Upper lobe of left lung (tissue), 6 donors: ENCODE data around the gene PDE4C. TPM values are rescaled to one million over a fixed set of nuclear protein-coding genes. Genes with fewer than 3 reads are reported as not detected.

ENCODE experiments used
- ATAC-seq, 2 donors: fragments of 200-7000 bp; cut with Tn5 transposase; one replicate each; pipeline ENCODE4 v1.9.1; 2022; ENCODE audit warnings: mild to moderate bottlenecking in 2 of 2, moderate library complexity in 2 of 2; ENCODE audit not compliant: low FRiP score in 2 of 2
- DNase-seq, 2 donors: peaks; one replicate each; pipeline ENCODE4 v3.0.0-alpha.2; 2019 to 2020
- H3K27ac ChIP-seq, 4 donors: fragments of 200-600 bp; sonication (generic); one replicate each; pipeline ENCODE4 v1.5.1; 2016 to 2019
- H3K27me3 ChIP-seq, 4 donors: fragments of 200-600 bp; sonication (generic); one replicate each; pipeline ENCODE4 v1.5.1; 2017 to 2019
- H3K36me3 ChIP-seq, 4 donors: fragments of 200-600 bp; sonication (generic); one replicate each; pipeline ENCODE4 v1.5.1; 2016 to 2019
- H3K4me1 ChIP-seq, 4 donors: fragments of 200-600 bp; sonication (generic); one replicate each; pipeline ENCODE4 v1.5.1; 2018 to 2019
- H3K4me3 ChIP-seq, 4 donors: fragments of 200-600 bp; sonication (generic); one replicate each; pipeline ENCODE4 v1.5.1; 2017 to 2019; ENCODE audit warnings: mild to moderate bottlenecking in 2 of 4, moderate library complexity in 1 of 4
- H3K9me3 ChIP-seq, 4 donors: fragments of 200-600 bp; sonication (generic); one replicate each; pipeline ENCODE4 v1.5.1; 2018 to 2019
- EP300 ChIP-seq, 4 donors: sonication (generic); formaldehyde crosslinking; IDR thresholded peaks; one replicate each; pipeline ENCODE4 v1.5.1; 2017; ENCODE audit warnings: antibody characterized with exemption in 4 of 4, control low read depth in 2 of 4
- POLR2A ChIP-seq, 4 donors: fragments of 450-650 bp; IDR thresholded peaks; one replicate each; pipeline ENCODE4 v1.5.1; 2016 to 2017; ENCODE audit warnings: antibody characterized with exemption in 4 of 4, mild to moderate bottlenecking in 2 of 4
- POLR2AphosphoS5 ChIP-seq, 2 donors: sonication (generic); formaldehyde crosslinking; IDR thresholded peaks; one replicate each; pipeline ENCODE4 v1.5.1; 2017; ENCODE audit warnings: antibody characterized with exemption in 2 of 2
- WGBS, 2 donors: methylation state at CpG; one replicate each; pipeline ENCODE4 v1.1.5; 2017 to 2018; 5-methylcytosine and 5-hydroxymethylcytosine counted together
- total RNA-seq, 6 donors: library from RNA; depleted of rRNA in 4 of 6; stranded (reverse); fragments of >200 nt in 4 of 6; gene quantifications; one replicate each; pipeline versions ENCODE4 v1.1.0 to v1.2.1, GENCODE V29; 2016 to 2021
- TF ChIP-seq, protein P1 (sequence below), 6 experiments: fragments of 450-650 bp in 4 of 6; fragments of 200-600 bp in 2 of 6; sonication (generic) in 2 of 6; IDR thresholded peaks; one replicate each; pipeline ENCODE4 v1.5.1; 2016 to 2019; ENCODE audit warnings: antibody characterized with exemption in 6 of 6
- donor health status: DM: no; HTN: no; CAD: no; lungs with moderate emphysema.
- donor health status: DM: no; HTN: yes; CAD: no; lungs with severe emphysema.

PDE4C gene
- total RNA-seq, 6 donors from 2014 or later: 6.4 to 479 (median 21.0) TPM

DNA sequence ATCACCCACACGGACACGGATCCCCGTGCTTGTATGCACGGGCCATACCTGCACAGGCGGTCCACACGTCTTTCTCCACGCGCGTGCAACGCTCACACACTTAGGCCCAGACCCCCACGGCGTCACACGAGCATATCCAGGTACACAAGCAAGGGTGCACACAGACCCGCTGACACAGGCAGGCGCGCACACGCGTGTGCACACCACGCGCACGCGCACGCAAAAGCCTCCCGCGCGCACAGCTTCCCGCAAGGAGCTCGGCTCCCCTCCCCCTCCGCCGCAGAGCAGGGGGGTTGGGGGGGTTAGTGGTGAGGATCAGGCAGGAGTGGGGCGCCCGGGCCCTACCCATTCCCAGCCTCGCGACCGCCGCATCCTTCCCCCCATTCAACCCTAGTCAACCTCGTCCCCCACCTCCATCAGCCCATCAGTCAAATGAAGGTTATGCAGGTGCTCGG is 22.8 kb downstream of the PDE4C start:
- WGBS, 2 donors: 0 to 1% methylated on average over 10 of the region's 38 CpGs
- ATAC-seq: no peak
- H3K9me3 ChIP-seq: no peaks in the 10 kb centered on the region
- no peaks in the 10 kb centered on the region for H3K27me3 ChIP-seq
- peaks cover 0 to 10% (median 7%) of the 10 kb centered on the region in 4 donors for H3K36me3 ChIP-seq
- peak overlapping the region in 2 of 4 donors; percentile 62 to 97 for H3K27ac ChIP-seq
- peak overlapping the region; percentile 70 to 90 (median 73) for H3K4me3 ChIP-seq
- peaks cover 15 to 35% (median 21%) of the 10 kb centered on the region in 4 donors for H3K4me1 ChIP-seq
- DNase-seq: peak; percentile 26 to 91
- TF ChIP-seq, protein P1, sequence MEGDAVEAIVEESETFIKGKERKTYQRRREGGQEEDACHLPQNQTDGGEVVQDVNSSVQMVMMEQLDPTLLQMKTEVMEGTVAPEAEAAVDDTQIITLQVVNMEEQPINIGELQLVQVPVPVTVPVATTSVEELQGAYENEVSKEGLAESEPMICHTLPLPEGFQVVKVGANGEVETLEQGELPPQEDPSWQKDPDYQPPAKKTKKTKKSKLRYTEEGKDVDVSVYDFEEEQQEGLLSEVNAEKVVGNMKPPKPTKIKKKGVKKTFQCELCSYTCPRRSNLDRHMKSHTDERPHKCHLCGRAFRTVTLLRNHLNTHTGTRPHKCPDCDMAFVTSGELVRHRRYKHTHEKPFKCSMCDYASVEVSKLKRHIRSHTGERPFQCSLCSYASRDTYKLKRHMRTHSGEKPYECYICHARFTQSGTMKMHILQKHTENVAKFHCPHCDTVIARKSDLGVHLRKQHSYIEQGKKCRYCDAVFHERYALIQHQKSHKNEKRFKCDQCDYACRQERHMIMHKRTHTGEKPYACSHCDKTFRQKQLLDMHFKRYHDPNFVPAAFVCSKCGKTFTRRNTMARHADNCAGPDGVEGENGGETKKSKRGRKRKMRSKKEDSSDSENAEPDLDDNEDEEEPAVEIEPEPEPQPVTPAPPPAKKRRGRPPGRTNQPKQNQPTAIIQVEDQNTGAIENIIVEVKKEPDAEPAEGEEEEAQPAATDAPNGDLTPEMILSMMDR (IDR thresholded peaks at IDR 0.05): no peak
- TF ChIP-seq POLR2AphosphoS5 (IDR thresholded peaks at IDR 0.05) (no peak), POLR2A (IDR thresholded peaks at IDR 0.05) (no peak), EP300 (IDR thresholded peaks at IDR 0.05) (no peak)

DNA sequence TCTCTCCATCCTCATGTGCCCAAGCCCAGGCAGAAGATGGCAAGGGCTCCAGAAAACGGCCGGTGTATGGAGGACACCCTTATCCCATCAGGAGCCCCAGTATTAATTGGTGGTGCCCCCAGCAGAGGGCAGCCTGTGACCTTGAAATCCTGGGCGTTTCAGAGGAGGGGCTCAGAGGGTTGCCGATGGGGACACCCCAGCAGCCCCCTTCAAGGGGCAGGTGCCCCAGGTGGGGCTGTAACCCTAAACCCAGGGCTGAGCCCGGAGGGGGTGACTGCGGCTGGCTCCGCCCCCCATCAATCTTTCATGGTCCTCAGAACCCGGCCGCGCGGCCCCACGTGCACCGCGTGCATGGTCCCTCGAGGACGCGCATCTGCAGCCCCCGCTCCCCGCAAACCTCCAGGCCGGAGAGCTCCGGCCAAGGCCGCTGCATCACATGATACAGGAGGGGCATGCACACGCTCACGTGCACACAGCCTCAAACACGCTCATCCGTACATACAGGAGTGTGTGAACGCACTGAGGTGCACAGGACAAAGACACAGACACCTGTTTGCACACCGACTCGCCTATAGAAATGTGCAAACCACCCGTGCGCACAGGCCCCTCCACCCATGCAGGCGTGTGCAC is 23.3 kb downstream of the PDE4C start:
- peak in 1 of 2 donors; percentile 88 for DNase-seq
- Histone ChIP-seq H3K27ac (no peak overlapping the region), H3K36me3 (peaks cover 0 to 11% (median 8%) of the 10 kb centered on the region in 4 donors), H3K4me1 (peaks cover 15 to 30% (median 21%) of the 10 kb centered on the region in 4 donors), H3K4me3 (peak overlapping the region; percentile 70 to 90 (median 73)), H3K27me3 (no peaks in the 10 kb centered on the region), H3K9me3 (no peaks in the 10 kb centered on the region)
- TF ChIP-seq POLR2A (IDR thresholded peaks at IDR 0.05): no peak
- TF ChIP-seq, protein P1 (IDR thresholded peaks at IDR 0.05): peak in 2 of 6 experiments; percentile 15 to 27
- ATAC-seq: no peak
- 11% methylated on average over 23 of the region's 32 CpGs; no CpG with 5 or more reads in 1 of the 2 donors for WGBS, 2 donors

DNA sequence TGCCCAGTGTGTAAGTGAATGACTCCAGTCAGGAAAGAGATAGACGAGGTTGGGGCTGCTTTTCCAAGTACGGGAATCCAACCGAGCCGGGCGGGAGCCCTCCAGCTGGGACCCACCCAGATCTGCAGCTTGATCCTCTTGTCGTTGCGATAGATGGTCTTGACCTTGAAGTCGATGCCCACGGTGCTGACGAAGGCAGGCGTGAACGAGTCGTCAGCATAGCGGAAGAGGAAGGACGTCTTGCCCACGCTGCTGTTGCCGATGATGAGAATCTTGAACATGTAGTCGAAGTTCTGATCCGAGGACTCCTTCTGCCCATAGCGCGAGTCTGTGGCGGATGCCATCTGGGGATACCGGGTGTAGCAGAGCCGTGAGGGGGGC is 23.9 kb downstream of the PDE4C start:
- 77 to 83% methylated on average over 23 to 24 of the region's 24 CpGs for WGBS, 2 donors
- no peaks in the 10 kb centered on the region for H3K9me3 ChIP-seq
- no peak overlapping the region for H3K27ac ChIP-seq
- peaks cover 15 to 30% (median 21%) of the 10 kb centered on the region in 4 donors for H3K4me1 ChIP-seq
- H3K36me3 ChIP-seq: peaks cover 0 to 12% (median 9%) of the 10 kb centered on the region in 4 donors
- H3K4me3 ChIP-seq: no peak overlapping the region
- TF ChIP-seq POLR2AphosphoS5 (IDR thresholded peaks at IDR 0.05) (no peak), EP300 (IDR thresholded peaks at IDR 0.05) (no peak), POLR2A (IDR thresholded peaks at IDR 0.05) (no peak)
- TF ChIP-seq, protein P1 (IDR thresholded peaks at IDR 0.05): no peak
- ATAC-seq (no peak), DNase-seq (no peak)
- no peaks in the 10 kb centered on the region for H3K27me3 ChIP-seq

DNA sequence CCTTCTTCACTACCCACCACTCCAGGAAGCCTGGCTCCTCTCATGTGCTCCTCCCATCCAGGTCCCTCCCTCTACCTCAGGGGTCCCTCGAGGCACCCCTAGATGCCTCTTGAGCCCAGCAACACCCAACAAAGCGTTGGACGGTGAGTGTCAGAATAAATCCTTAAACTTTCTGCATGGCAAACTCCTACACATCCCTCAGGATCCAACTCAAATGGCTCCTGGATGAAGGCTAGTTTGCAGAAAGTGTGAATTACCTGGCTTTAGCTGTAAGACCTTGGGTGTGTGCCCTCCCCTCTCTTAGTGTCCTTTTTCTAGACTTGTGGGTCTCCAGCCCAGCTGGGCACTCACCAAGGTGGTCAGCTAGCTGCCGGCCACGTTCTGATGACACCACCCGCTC is 27.9 kb downstream of the PDE4C start:
- no peak for DNase-seq
- Histone ChIP-seq H3K4me1 (peaks cover 19 to 32% (median 24%) of the 10 kb centered on the region in 4 donors), H3K27me3 (no peaks in the 10 kb centered on the region), H3K9me3 (no peaks in the 10 kb centered on the region), H3K27ac (no peak overlapping the region), H3K4me3 (no peak overlapping the region), H3K36me3 (peaks cover 0 to 30% (median 22%) of the 10 kb centered on the region in 4 donors)
- TF ChIP-seq POLR2AphosphoS5 (IDR thresholded peaks at IDR 0.05) (no peak), EP300 (IDR thresholded peaks at IDR 0.05) (no peak), POLR2A (IDR thresholded peaks at IDR 0.05) (no peak)
- TF ChIP-seq, protein P1 (IDR thresholded peaks at IDR 0.05): no peak
- ATAC-seq: no peak
- WGBS, 2 donors: 90 to 97% methylated on average over 6 of the region's 6 CpGs

DNA sequence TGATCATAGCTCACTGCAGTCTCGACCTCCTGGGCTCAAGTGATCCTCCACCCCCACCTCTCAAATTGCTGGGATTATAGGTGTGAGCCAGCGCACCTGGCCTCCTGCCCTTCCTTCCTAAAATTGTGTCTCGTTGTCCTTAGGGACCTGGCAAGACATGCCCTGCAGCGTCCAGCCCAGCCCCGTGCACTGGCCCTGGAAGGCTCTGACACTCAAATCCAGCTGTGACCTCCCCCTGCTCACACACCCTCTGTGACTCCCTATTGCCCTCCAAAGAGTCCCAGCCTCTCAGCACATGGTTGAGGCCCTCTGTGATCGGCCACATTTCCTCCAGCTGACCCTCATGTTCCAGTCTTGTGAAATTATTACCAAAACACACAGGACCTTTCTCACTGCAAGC is 28.3 kb downstream of the PDE4C start:
- Histone ChIP-seq H3K4me3 (no peak overlapping the region), H3K9me3 (no peaks in the 10 kb centered on the region), H3K4me1 (peaks cover 14 to 28% (median 20%) of the 10 kb centered on the region in 4 donors), H3K36me3 (peaks cover 0 to 30% (median 22%) of the 10 kb centered on the region in 4 donors), H3K27me3 (no peaks in the 10 kb centered on the region), H3K27ac (no peak overlapping the region)
- TF ChIP-seq, protein P1 (IDR thresholded peaks at IDR 0.05): no peak
- TF ChIP-seq EP300 (IDR thresholded peaks at IDR 0.05) (no peak), POLR2A (IDR thresholded peaks at IDR 0.05) (no peak), POLR2AphosphoS5 (IDR thresholded peaks at IDR 0.05) (no peak)
- DNase-seq: no peak
- ATAC-seq: no peak
- WGBS, 2 donors: 73 to 75% methylated on average over 6 of the region's 6 CpGs
